Measurements from ENCODE around the gene SLC39A13.

The SLC39A13 gene

GRCh38 chr11:47461876-47462275, 53.5 kb downstream of the SLC39A13 start:
- no peak for DNase-seq

DNA sequence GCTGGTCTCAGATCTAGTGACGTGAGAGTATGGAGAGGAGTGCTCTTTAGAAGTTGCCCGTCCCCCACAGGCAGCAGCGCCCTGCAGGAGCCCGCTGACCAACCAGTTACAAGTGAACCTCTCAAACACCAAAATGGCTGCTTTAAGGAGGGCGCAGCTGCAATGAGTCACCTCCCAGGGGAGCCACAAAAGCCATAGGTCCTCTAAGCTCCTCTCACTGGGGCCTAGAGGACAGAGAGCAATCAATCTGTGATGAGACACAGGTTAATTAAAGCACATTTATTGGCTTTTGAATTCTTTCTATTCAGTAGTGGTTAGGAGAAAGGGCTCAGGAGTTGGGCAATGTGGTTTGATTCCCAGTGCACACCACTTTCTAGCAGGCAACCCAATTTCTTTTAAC, 56.1 kb downstream of the SLC39A13 start:
- no peak for DNase-seq

Data from femur (tissue), 1 donor.